Non-pigmented ciliary epithelial cell (primary cell): ENCODE results near the gene ALG5.

Experiments
- DNase-seq: peaks from one replicate; pipeline ENCODE4 v3.0.0-alpha.2; 2010; ENCODE audit warnings: low read depth

The ALG5 gene

GRCh38 chr13:36999054-36999714 lies at the start of gene ALG5:
TSS of gene ALG5 (minus strand) at chr13:36999340. CDS start at chr13:36999300, 40 bp downstream.
- no peak for DNase-seq

- no peak for DNase-seq
These were observed 48.7 kb upstream of the ALG5 start for GRCh38 chr13:37047846-37048245.

- no peak for DNase-seq
These were observed 47.9 kb upstream of the ALG5 start for GRCh38 chr13:37047032-37047431.

- DNase-seq: no peak
These were observed 46.9 kb upstream of the ALG5 start for GRCh38 chr13:37046062-37046461.

- no peak for DNase-seq
These were observed 41.6 kb upstream of the ALG5 start for GRCh38 chr13:37040789-37041188.

GRCh38 chr13:37039896-37040295 lies 40.8 kb upstream of the ALG5 start:
- no peak for DNase-seq

GRCh38 chr13:37037241-37037640 lies 38.1 kb upstream of the ALG5 start:
- DNase-seq: no peak

- DNase-seq: no peak
These were observed 30.5 kb upstream of the ALG5 start for GRCh38 chr13:37029617-37030016.

GRCh38 chr13:37027639-37028038 lies 28.5 kb upstream of the ALG5 start:
- no peak for DNase-seq

- no peak for DNase-seq
These were observed 27.6 kb upstream of the ALG5 start for GRCh38 chr13:37026771-37027170.

GRCh38 chr13:37023871-37024270 lies 24.7 kb upstream of the ALG5 start:
- DNase-seq: no peak

GRCh38 chr13:37014609-37015008 lies 15.5 kb upstream of the ALG5 start:
- no peak for DNase-seq

- no peak for DNase-seq
These were observed 12.6 kb upstream of the ALG5 start for GRCh38 chr13:37011788-37012187.

GRCh38 chr13:37011002-37011401 lies 11.9 kb upstream of the ALG5 start:
- DNase-seq: no peak

GRCh38 chr13:37010424-37010823 lies 11.3 kb upstream of the ALG5 start:
- no peak for DNase-seq

GRCh38 chr13:37009692-37010091 lies 10.6 kb upstream of the ALG5 start:
- no peak for DNase-seq

- no peak for DNase-seq
These were observed 2.7 kb upstream of the ALG5 start for GRCh38 chr13:37001921-37002250.

- DNase-seq: no peak
These were observed 507 bp downstream of the ALG5 start for GRCh38 chr13:36998624-36999041.

- DNase-seq: no peak
These were observed 1.3 kb downstream of the ALG5 start for GRCh38 chr13:36997716-36998427.

- no peak for DNase-seq
These were observed 6.8 kb downstream of the ALG5 start for GRCh38 chr13:36992362-36992761.

- no peak for DNase-seq
These were observed 12.5 kb downstream of the ALG5 start for GRCh38 chr13:36986462-36987240.

GRCh38 chr13:36981156-36981743 lies 17.9 kb downstream of the ALG5 start:
- no peak for DNase-seq
